H1 (cell line): ENCODE data around the gene FAM107A. TPM values are rescaled to one million over a fixed set of nuclear protein-coding genes. Genes with fewer than 3 reads are reported as not detected.

Experiments
- CTCF ChIA-PET: fragments of 300-600 bp; sonication (Branson Sonifier 250); formaldehyde crosslinking; loops from one replicate; lab custom pipeline; 2021; ENCODE audit not compliant: partially characterized antibody; lab: Charles Lee
- POLR2A ChIA-PET: fragments of 300-600 bp; sonication (Branson Sonifier 250); formaldehyde crosslinking; loops from one replicate; lab custom pipeline; 2021; ENCODE audit warnings: inconsistent platforms; ENCODE audit not compliant: partially characterized antibody; lab: Charles Lee
- DNase-seq, 2 experiments: peaks; one replicate each; pipeline versions ENCODE4 v3.0.0 to v3.0.0-alpha.2; 2010 to 2022; ENCODE audit warnings: low spot score in 2 of 2, low read depth in 1 of 2, mixed read lengths in 1 of 2
- FAIRE-seq: peaks from 2 replicates; lab custom pipeline; 2011; peaks lifted over from hg19 to GRCh38; lab: Jason Lieb, UNC
- H2AFZ ChIP-seq: 2 replicates; pipeline ENCODE4 v1.8.1; 2012; ENCODE audit warnings: low read length, inconsistent platforms
- H2AK5ac ChIP-seq: 2 replicates; pipeline ENCODE4 v1.6.1; 2013; ENCODE audit warnings: low read depth, low read length
- H2BK120ac ChIP-seq: replicated peaks from 2 replicates; pipeline ENCODE3; 2013; ENCODE audit warnings: low read depth, low read length, inconsistent platforms
- H2BK12ac ChIP-seq: 2 replicates; pipeline ENCODE4 v1.6.1; 2013; ENCODE audit warnings: low read depth, low read length
- H2BK15ac ChIP-seq: 2 replicates; pipeline ENCODE4 v1.6.1; 2013; ENCODE audit warnings: low read length
- H2BK20ac ChIP-seq: 2 replicates; pipeline ENCODE4 v1.6.1; 2013; ENCODE audit warnings: low read length
- H2BK5ac ChIP-seq: 2 replicates; pipeline ENCODE4 v1.6.1; 2013; ENCODE audit warnings: low read depth, low read length
- H3K14ac ChIP-seq: 2 replicates; pipeline ENCODE4 v1.6.1; 2013; ENCODE audit warnings: inconsistent platforms; ENCODE audit not compliant: insufficient read length
- H3K18ac ChIP-seq: 2 replicates; pipeline ENCODE4 v1.6.1; 2013; ENCODE audit warnings: low read length; ENCODE audit errors: extremely low read depth
- H3K23ac ChIP-seq: 2 replicates; pipeline ENCODE4 v1.6.1; 2013; ENCODE audit warnings: inconsistent platforms; ENCODE audit not compliant: insufficient read length
- H3K23me2 ChIP-seq: 2 replicates; pipeline ENCODE4 v1.6.1; 2013; ENCODE audit warnings: low read depth, low read length
- H3K27ac ChIP-seq: 2 replicates; pipeline ENCODE4 v1.6.1; 2011; ENCODE audit warnings: low read depth, low read length, inconsistent platforms
- H3K27me3 ChIP-seq, 4 experiments: replicated peaks in 1 of 4; 1 replicate in 1 of 4; 2 replicates in 3 of 4; pipeline versions ENCODE4 v1.6.1 to v1.8.1; 2011 to 2013; ENCODE audit warnings: low read length in 3 of 4, mild to moderate bottlenecking in 3 of 4, inconsistent platforms in 2 of 4, mixed read lengths in 2 of 4, moderate library complexity in 1 of 4; ENCODE audit not compliant: control insufficient read depth in 3 of 4, insufficient read depth in 3 of 4; ENCODE audit errors: extremely low read depth in 1 of 4
- H3K36me3 ChIP-seq, 4 experiments: 2 replicates each; pipeline versions ENCODE4 v1.6.1 to v1.8.1; 2011 to 2013; ENCODE audit warnings: mild to moderate bottlenecking in 4 of 4, low read length in 3 of 4, moderate library complexity in 2 of 4, control low read depth in 1 of 4, inconsistent platforms in 1 of 4; ENCODE audit not compliant: insufficient read depth in 4 of 4, control insufficient read depth in 2 of 4
- H3K4ac ChIP-seq: replicated peaks from 2 replicates; pipeline ENCODE3; 2013; ENCODE audit warnings: low read length, low read depth, mixed read lengths, inconsistent platforms; ENCODE audit not compliant: insufficient read length
- H3K4me1 ChIP-seq, 4 experiments: replicated peaks in 1 of 4; 1 replicate in 1 of 4; 2 replicates in 3 of 4; pipeline versions ENCODE4 v1.6.1 to v1.8.1; 2011 to 2013; ENCODE audit warnings: low read length in 3 of 4, inconsistent platforms in 2 of 4, mixed read lengths in 1 of 4; ENCODE audit not compliant: insufficient read depth in 4 of 4, control insufficient read depth in 3 of 4
- H3K4me2 ChIP-seq, 2 experiments: 2 replicates each; pipeline versions ENCODE4 v1.6.1 to v1.8.1; 2011 to 2013; ENCODE audit warnings: low read depth in 2 of 2, low read length in 2 of 2, control low read depth in 1 of 2, inconsistent platforms in 1 of 2, mild to moderate bottlenecking in 1 of 2; ENCODE audit not compliant: insufficient read depth in 1 of 2
- H3K4me3 ChIP-seq, 4 experiments: fragments of 200-600, 300-600 bp in 1 of 4; sonication (generic), shearing (Covaris generic), sonication (Bioruptor Twin) in 1 of 4; 2 replicates each; pipeline versions ENCODE4 v1.5.1 to v1.8.1; 2011 to 2016; ENCODE audit warnings: low read length in 4 of 4, low read depth in 3 of 4, control low read depth in 2 of 4, inconsistent platforms in 2 of 4, mild to moderate bottlenecking in 2 of 4, mixed read lengths in 1 of 4, moderate library complexity in 1 of 4; ENCODE audit not compliant: insufficient read depth in 2 of 4; ENCODE audit errors: extremely low read depth in 1 of 4
- H3K56ac ChIP-seq: replicated peaks from 2 replicates; pipeline ENCODE3; 2013; ENCODE audit warnings: low read depth, mild to moderate bottlenecking, mixed read lengths, low read length, inconsistent platforms; ENCODE audit not compliant: insufficient read length
- H3K79me1 ChIP-seq: 2 replicates; pipeline ENCODE4 v1.6.1; 2013; ENCODE audit warnings: low read depth, low read length, control low read depth
- H3K79me2 ChIP-seq, 2 experiments: 2 replicates each; pipeline versions ENCODE4 v1.6.1 to v1.8.1; 2012 to 2013; ENCODE audit warnings: low read length in 2 of 2, mild to moderate bottlenecking in 2 of 2, inconsistent platforms in 1 of 2; ENCODE audit not compliant: insufficient read depth in 2 of 2, control insufficient read depth in 1 of 2
- H3K9ac ChIP-seq, 4 experiments: replicated peaks in 1 of 4; 1 replicate in 1 of 4; 2 replicates in 3 of 4; pipeline versions ENCODE4 v1.6.1 to v1.8.1; 2011 to 2013; ENCODE audit warnings: low read depth in 3 of 4, low read length in 3 of 4, control low read depth in 2 of 4, mild to moderate bottlenecking in 2 of 4, moderate library complexity in 2 of 4, inconsistent platforms in 1 of 4; ENCODE audit errors: extremely low read depth in 1 of 4
- H3K9me3 ChIP-seq, 2 experiments: 2 replicates each; pipeline versions ENCODE4 v1.6.1 to v1.8.1; 2012 to 2013; ENCODE audit warnings: mild to moderate bottlenecking in 2 of 2, moderate library complexity in 2 of 2, control low read depth in 1 of 2, inconsistent platforms in 1 of 2, low read depth in 1 of 2, low read length in 1 of 2, mixed read lengths in 1 of 2; ENCODE audit not compliant: insufficient read depth in 2 of 2
- H4K20me1 ChIP-seq, 2 experiments: replicated peaks in 1 of 2; 2 replicates each; pipeline versions ENCODE3 to v1.8.1; 2011 to 2013; ENCODE audit warnings: inconsistent platforms in 2 of 2, low read length in 2 of 2, mild to moderate bottlenecking in 1 of 2; ENCODE audit not compliant: insufficient read depth in 2 of 2, control insufficient read depth in 1 of 2
- H4K5ac ChIP-seq: 2 replicates; pipeline ENCODE4 v1.6.1; 2013; ENCODE audit warnings: low read length, low read depth, mixed read lengths, inconsistent platforms; ENCODE audit not compliant: insufficient read length
- H4K8ac ChIP-seq: 2 replicates; pipeline ENCODE4 v1.8.0; 2013; ENCODE audit warnings: mild to moderate bottlenecking, moderate library complexity, low read length, inconsistent platforms; ENCODE audit not compliant: insufficient read depth; ENCODE audit errors: extremely low read depth
- H4K91ac ChIP-seq: replicated peaks from 2 replicates; pipeline ENCODE3; 2013; ENCODE audit warnings: low read length, mixed read lengths, inconsistent platforms; ENCODE audit not compliant: insufficient read length
- CEBPB ChIP-seq: IDR thresholded peaks from 2 replicates; pipeline ENCODE4 v1.6.1; 2012; ENCODE audit warnings: low read depth, low read length
- WGBS, 2 experiments: shearing (Covaris generic) in 1 of 2; methylation state at CpG; one replicate each; pipeline versions ENCODE4 v1.1.6 to v1.1.7; 2013 to 2015; ENCODE audit warnings: low lambda C conversion rate in 2 of 2, mixed read lengths in 2 of 2, inconsistent platforms in 1 of 2, low coverage in 1 of 2, missing lambda C conversion rate in 1 of 2; ENCODE audit not compliant: insufficient replicate concordance in 2 of 2, insufficient coverage in 1 of 2, insufficient read length in 1 of 2; ENCODE audit errors: extremely low coverage in 1 of 2, missing lambda C conversion rate in 1 of 2; 5-methylcytosine and 5-hydroxymethylcytosine counted together
- polyA plus RNA-seq, 7 experiments: library from polyadenylated mRNA; depleted of rRNA in 3 of 7; stranded (reverse) in 5 of 7; unstranded in 2 of 7; fragments of >200 nt in 5 of 7; fragments of 200-250 nt in 2 of 7; gene quantifications; 1 replicate in 5 of 7; 2 replicates in 1 of 7; 4 replicates in 1 of 7; pipeline versions ENCODE4 v1.2.1 to v1.2.3, GENCODE V29; 2011 to 2013; ENCODE audit warnings: missing spikeins in 2 of 7, mixed read lengths in 2 of 7
- total RNA-seq: library from RNA; stranded (reverse); fragmentation: NEBNext Ultra II Directional; extraction: Animal tissue kit (Norgen Biotek cat#: 25700); gene quantifications from 2 replicates; pipeline ENCODE4 v1.2.1, GENCODE V29; 2021

Gene FAM107A
- total and polyA plus RNA-seq, 2 of the 8 experiments (the other 6 are each of a cell fraction or from before 2014, with no cell fraction given), result 0.51 to 0.65 TPM

- 91% methylated on average over 9 of the region's 9 CpGs; no CpG with 5 or more reads in 1 of the 2 experiments for WGBS, 2 experiments
- Histone ChIP-seq H2BK15ac (no peak overlapping the region), H3K4me1 (peaks cover 0 to 3% (median 2%) of the 10 kb centered on the region in 4 experiments; a peak in 4 of 7 replicates), H3K9ac (no peak overlapping the region), H2AFZ (no peak overlapping the region), H2BK12ac (no peak overlapping the region), H3K56ac (no peak overlapping the region), H4K8ac (no peak overlapping the region; the same call in 1 of the 2 replicates), H3K4me3 (no peak overlapping the region), H2BK5ac (no peak overlapping the region), H4K5ac (no peak overlapping the region), H3K23ac (no peak overlapping the region), H2AK5ac (no peak overlapping the region), H3K36me3 (no peaks in the 10 kb centered on the region), H3K27ac (no peak overlapping the region), H3K79me1 (no peaks in the 10 kb centered on the region), H3K18ac (no peak overlapping the region), H4K20me1 (no peaks in the 10 kb centered on the region), H3K9me3 (no peaks in the 10 kb centered on the region)
- POLR2A ChIA-PET, result interaction anchor here (0.5 to 0.7 kb wide), 2 partner anchors 91 to 458 kb away, joined by 3 read pairs; no protein-coding TSS in a partner anchor
- DNase-seq, result no peak
- TF ChIP-seq CEBPB, result no peak
- TF ChIP-seq, all 59 proteins: peak for 0
- H3K27me3 ChIP-seq, result no peaks in the 10 kb centered on the region
- no peak overlapping the region for H3K4me2 ChIP-seq
- no peaks in the 10 kb centered on the region for H3K79me2 ChIP-seq
- no peak overlapping the region for H2BK120ac ChIP-seq
- CTCF ChIA-PET, result interaction anchor here (0.7 to 7.2 kb wide), 18 partner anchors 8 to 472 kb away, joined by 3 to 68 read pairs (median 4); partner anchors contain the start of genes HTD2, KCTD6 and RPP14
- no peak for FAIRE-seq
- H3K23me2 ChIP-seq, result no peaks in the 10 kb centered on the region; the same call in 1 of the 2 replicates
- H2BK20ac ChIP-seq, result no peak overlapping the region
- no peak overlapping the region for H4K91ac ChIP-seq
- H3K14ac ChIP-seq, result no peak overlapping the region
- H3K4ac ChIP-seq, result no peak overlapping the region
These were observed 42.3 kb downstream of the FAM107A start for GRCh38 chr3:58534592-58535494.
